ENCODE results near the gene INSYN2B.

- TF ChIP-seq GATA2 (IDR thresholded peaks at IDR 0.05; ENCODE audit: low read depth, low read length) (no peak), GATA3 (IDR thresholded peaks at IDR 0.05; ENCODE audit: low read depth, low read length) (no peak)
Measured at GRCh38 chr5:169922474-169922873, 57.8 kb downstream of the INSYN2B start.

All from SH-SY5Y (cell line).